HG02642 (cell line): Measurements from ENCODE around the gene ERAL1.
"Not testable (repeated sequence)": the region's sequence is repeated elsewhere in the genome, so short reads cannot be mapped to it uniquely, and the experiment has no call there.

Source experiments
- ATAC-seq: cut with Tn5 transposase; IDR thresholded peaks from one replicate; pipeline ENCODE4 v1.9.1; 2021; ENCODE audit warnings: mild to moderate bottlenecking; ENCODE audit not compliant: unreplicated experiment, poor library complexity

Gene ERAL1

DNA sequence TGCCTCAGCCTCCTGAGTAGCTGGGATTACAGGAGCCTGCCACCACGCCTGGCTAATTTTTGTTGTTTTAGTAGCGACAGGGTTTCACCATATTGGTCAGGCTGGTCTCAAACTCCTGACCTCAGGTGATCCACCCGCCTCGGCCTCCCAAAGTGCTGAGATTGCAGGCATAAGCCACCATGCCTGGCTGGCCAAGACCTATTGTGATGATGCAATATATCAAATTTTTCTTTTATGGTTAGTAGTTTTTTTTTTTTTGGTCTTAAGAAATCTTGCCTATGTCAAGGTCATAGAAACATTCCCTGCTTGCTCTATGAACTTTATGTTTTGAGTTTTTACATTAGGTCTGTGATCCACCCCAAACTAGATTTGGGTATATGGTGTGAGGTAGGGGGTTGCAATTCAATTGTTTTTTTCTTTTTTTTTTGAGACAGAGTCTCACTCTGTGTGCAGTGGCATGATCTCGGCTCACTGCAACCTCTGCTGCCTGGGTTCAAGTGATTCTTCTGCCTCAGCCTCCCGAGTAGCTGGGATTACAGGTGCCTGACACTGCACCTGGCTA, 22.4 kb downstream of the ERAL1 start:
- ATAC-seq, result not testable (repeated sequence)

DNA sequence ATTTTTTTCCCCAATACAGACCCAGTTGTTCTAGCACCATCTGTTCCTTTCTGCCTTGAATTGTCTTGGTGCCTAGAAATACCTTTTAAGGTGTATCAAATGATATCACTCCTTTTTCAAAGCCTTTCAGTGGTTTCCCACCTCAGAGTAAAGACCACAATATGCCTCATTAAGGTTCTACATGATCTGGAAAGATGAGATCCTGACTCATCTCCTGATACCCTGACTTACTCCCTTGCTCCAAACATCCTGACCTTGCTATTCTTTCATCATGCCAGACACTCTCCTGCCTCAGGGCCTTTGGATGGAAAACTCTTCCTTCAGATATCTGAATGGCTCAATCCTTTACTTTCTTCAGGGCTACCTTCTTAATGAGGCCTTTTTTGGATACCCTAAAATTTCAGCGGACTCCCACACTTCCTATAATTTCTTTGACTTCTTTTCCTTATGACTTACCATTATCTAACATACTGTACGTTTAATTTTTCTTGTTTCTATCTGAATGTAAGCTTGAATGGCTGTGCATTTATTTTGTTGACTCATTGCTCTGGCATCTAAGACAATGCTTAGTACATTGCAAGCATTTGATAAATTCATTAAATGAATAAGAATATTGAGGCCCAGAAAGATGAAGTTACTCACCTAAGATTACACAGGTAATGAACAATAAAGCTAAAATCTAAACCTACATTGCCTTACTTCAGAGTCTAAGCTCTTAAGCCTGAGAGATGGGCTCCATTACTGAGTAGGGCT, 23.5 kb downstream of the ERAL1 start:
- ATAC-seq, result no peak

DNA sequence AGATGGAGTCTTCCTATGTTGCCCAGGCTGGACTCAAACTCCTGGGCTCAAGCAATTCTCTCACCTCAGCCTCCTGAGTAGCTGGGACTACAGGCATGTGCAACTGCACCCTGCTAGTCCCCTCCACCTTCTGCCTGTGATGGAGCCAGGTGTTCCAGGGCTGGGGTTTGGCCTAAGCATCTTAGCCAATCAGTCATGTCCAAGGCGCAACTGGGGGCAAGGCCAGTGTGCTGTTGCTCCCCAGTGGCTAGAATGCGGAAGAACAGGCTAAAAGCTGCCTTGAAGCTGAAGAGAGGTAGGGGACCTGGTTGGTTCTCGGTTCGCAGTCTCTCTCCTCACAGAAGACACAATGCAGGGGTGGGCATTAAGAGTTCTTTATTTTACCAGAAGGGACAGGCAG, 24.2 kb downstream of the ERAL1 start:
- ATAC-seq, result no peak

DNA sequence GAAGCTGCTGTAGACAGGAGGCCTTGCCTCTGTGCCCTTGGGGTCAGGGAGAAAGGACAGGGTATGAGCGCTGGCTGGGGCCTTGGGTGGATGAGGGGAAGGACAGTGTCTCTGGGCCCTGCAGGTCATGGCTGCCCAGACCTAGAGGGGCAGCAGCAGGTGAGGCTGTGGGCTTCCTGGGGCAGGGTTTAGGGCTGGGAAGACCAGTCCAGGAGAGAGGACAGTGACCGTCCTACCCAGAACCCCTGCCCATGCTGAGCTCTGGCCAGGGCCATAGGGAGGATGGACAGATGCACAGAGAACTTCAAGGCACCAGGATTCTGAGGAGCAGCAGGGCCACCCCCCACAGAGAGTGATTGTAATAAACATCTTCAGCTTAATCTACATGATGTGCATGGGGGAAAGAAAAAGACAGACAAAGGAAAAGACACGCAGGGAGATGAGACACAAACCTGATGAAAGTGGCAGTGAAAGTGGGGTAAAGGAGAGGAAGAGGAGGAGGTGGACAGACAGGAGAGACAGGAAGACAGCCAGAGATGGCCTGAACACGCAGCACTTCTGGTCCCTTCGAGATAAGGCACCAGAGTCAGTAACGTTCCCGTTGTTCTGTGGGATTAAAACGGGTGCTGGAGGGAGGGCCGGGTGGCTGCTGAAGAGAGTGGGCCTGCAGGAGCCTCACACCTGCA, 25.2 kb downstream of the ERAL1 start:
- no peak for ATAC-seq

DNA sequence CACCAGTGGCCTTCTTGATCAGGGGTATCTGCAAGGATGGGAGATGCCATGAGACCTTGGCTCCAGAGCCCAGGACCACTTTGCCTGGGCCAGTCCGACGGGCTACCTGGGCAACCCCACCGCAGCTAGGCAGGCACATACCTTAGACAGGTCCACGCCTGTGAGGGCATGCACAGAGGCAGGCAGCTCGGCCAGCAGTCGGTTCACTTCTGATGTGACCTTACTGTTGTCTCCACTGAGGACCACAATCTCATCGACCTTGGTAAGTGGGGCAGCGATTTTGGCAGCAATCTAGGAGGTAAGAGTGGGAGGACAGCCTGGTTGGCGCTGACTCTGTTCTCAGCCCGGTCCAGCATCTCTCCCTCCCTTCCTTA, 25.7 kb downstream of the ERAL1 start:
- ATAC-seq, result no peak

DNA sequence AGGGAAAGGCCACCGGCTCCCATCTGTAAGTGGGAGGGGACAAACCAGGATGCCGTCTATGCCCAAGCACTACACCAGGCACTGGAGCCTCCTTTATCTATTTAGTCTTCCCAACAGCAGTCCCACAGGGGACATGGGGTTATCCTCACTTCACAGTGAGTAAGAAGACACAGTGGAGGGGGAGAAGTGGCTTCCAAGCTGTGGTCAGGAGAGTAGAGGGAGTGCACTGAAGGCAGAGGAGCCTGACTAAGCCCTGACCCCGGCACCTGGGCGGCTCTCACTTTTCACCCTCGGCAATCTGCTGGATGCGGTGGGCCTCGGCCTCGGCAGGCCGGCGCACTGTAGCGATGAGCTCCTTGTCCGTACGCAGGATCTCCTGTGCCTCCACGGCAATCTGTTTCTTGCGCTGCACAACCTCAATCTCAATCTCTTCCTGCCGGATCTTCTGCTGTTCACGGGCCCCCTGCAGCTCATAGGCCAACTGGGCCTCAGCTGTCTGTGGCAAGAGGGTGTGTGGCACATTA, 26.8 kb downstream of the ERAL1 start:
- ATAC-seq, result no peak

DNA sequence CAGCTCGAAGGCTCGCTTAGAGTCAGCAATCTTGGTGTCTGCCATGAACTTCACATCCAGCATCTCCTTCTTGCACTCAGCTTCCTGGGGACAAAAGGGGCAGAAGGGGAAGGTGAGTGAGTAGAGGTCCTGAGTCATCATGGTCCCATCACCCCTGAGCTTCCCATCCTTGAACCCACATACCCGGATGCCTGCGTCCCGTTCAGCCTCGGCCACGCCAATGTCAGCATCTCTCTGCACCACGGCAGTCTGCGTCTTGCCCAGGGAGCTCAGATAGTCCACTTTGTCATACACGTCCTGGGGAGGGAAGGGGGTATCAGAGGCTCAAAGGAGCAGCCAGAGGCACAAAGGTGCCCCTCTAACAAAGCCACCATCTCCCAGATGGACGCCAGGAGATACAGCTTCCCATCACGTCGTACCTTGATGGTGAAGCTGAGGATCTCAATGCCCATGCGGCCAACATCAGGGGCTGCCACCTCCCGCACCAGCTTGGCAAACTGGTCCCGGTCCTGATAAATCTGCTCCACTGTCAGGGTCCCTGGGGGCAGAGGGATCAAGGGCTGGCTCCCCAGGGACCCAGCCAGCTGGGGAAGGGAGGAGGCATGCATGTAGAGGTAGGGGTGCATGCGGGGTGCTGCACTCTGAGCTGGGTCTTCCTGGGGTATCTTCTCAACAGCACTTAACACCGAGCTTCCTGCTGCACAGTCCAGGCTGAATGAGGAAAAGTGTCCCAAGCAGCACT, 27.5 kb downstream of the ERAL1 start:
- no peak for ATAC-seq

DNA sequence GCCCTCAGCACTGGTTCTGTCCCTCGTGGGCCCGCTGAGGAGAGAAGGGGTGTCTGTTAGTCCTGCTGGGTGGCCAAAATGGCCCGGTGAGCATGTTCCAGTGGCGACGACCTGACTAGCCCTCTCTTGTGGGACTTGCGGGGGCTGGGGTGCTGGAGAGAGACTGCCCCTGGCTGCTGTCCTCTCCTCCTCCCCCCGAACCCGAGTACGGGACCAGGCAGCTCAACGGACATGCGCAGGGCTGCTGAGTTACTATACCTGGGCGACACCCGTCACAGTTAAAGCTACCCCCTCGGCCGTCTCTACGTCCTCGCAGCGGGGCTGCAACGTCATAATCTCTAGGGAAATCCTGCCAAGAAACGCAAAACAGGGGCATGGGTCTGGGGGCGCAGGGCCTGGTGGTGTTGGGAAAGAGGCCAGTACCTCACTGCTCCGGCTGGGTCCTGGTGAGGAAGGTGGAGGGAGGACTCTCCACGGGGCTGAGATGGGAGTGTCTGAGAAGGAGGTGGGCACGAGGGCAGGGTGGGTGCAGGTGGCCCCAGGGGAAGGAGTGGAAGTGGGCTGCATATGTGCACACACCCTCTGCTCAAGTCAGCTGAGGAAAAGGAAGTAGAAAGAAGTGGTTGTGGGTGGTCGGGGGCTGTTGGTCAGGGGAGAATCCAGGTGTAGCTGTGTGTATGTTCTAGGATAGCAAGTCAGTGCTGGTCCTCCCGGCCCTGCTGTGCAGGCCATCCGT, 29.3 kb downstream of the ERAL1 start:
- no peak for ATAC-seq

DNA sequence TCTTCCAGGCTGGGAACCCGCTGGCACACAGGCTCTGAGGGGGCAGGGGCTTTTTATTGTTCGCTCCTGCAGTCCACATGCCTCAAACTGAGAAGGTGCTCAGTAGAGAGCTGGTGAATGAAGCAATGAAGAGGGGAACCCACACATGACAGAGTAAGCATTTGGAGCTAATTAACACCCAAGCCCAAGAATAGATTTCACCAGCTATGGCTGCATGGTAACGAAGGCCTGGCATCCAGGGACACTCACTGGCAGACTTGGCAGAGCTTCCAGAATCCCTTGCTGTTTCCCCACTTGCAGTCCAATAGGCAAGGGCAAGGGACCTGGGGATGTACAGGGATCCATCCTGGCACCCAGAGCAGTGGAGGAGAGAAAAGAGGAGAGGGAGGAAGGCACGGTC, 30.5 kb downstream of the ERAL1 start:
- no peak for ATAC-seq

DNA sequence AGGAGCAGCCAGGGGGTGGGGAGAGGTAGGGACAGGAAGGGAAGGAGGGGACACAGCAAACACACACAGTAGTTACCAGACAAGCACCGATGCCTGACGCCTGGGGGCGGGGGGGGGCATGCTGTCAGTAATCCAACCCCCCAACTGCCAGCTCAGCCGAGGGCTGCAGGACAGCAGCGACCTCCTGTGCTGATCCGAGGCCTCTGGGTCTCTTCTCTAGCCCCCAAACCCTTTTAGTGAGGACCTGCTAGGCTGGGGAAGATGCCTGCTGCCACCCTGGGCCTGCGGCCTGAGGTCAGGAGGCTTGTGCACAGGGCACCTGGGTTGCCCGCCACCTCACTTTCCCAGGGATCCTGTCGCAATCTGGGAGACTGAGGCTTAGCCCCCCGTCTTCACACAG, 31.1 kb downstream of the ERAL1 start:
- no peak for ATAC-seq

DNA sequence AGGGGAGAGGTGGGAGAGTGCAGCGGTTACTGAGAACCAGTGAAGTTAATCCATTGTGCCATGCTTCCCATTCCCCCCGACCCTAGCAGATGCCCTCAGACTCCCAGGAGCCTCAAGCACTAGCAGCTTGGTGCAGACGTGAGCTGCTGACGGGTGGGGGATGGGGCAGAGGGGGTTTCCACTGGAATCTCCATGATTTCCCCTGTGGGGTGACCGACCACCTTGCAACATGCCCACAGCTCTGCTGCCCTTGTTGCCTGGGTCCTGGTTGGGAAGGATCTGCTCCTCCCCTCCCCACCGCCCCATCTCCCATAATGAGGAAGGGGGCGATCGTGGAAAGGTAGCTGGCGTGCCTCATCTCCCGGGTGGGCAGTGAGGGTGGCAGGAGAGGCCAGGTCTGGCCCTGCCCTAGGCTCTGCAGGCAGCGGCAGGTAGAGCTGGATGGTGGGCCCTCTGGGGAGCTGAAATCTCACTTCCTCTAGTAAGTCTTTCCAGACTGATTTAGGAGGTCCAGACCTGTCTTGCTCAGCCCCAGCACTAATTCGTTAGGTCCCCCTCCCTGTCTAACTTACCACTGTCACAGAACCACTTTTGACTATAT, 33.2 kb downstream of the ERAL1 start:
- no peak for ATAC-seq

DNA sequence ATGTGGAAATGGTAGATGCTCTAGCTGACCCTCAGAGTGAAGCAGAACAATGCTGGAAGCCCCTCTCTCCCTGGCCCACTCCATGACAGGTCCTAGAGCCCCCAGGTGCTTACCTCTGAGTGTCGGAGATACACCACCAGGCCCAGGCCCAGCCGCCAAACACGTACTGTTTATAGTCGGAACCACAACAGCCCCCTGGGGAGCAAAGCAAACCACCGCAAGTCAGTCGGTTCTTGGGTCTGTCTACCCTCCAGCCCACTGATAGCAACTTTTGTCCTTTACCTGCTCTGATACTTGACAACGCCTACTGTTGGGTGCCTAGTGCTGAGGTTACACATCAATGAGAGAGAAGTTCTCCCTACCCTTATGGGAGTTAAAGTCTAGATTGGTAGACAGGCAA, 34.0 kb downstream of the ERAL1 start:
- ATAC-seq, result no peak

DNA sequence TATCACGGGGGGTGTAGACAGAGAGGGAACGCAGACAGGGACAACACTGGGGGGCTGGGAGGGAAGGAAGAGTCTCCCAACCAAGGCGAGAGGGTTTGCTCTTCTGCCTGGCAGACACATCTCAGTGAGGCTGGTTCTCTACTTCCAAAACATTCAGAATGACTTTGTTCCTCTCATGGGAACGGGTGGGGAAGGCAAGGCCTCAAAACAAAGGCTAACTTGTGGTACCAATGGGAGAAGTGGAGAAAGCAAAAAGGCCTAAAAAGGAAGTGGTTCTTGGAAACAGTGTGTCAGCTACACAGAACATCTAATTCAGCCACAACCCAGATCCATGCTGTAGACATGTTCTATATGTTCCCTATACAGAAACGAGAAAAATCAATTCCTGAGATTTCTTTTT, 35.2 kb downstream of the ERAL1 start:
- ATAC-seq, result no peak

DNA sequence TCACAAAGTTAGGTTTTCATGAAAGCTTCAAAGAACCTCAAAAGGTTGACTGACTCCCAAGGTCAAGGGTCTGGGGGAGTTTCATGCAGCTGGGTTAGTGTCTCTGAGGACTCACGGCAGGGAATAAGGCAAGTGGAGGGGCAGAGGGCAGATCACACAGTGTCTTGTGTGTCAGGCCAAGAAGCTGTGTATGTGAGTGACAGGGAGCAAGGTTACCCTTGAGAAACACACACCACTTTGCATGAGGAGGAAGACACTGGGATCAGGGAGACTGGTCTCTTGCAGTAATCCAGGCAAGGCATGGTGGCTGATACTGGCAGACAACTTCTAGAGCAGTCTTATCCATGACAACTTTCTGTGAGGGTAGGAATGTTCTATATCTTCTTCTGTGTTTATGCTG, 36.4 kb downstream of the ERAL1 start:
- no peak for ATAC-seq

DNA sequence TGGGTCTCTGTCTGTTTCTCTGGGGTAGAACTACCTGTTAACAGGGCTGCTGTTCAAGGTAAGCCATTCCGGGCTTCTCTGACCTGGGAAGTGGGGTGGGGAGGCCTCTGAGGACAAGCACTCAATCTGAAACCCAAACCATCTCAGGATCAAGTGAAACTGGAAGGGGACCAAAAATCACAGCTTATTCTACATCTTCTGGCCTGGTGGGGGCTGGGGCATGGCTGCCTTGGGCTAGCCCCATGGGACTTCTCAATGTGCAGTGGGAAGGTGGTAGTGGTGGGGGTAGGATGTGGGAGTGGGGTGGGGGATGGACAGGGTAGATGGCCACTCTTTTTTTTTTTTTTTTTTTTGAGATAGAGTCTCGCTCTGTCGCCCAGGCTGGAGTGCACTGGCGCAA, 37.2 kb downstream of the ERAL1 start:
- ATAC-seq, result no peak

DNA sequence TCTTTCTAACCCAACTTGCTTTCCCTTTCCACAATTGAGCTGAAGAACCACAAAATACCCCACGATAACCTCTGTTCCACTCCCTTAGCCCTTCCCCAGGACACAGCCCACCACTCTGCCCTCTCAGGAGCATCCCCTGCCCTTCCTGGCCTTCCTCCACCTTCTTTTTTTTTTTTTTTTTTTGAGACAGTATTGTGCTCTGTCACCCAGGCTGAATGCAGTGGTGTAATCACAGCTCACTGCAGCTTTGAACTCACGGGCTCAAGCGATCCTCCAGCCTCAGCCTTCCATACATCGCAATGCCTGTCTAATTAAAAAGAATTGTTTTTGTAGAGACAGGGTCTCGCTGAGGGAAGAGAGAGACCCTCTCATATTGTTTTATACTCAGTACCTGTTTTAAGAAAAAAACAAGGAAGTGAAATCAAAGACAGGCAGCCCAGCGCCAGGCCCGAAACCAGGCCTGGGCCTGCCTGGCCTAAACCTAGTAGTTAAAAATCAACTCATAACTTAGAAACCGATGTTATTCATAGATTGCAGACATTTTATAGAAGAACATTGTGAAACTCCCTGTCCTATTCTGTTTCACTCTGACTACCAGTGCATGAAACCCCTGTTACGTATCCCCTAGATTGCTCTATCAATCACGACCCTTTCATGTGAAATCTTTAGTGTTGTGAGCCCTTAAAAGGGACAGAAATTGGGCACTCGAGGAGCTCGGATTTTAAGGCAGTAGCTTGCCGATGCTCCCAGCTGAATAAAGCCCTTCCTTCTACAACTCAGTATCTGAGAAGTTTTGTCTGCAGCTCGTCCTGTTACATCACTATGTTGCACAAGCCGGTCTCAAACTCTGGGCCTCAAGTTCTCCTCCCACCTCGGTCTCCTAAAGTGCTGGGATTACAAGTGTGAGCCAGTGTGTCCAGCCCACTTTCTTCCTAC, 38.7 kb downstream of the ERAL1 start:
- ATAC-seq, result not testable (repeated sequence)

DNA sequence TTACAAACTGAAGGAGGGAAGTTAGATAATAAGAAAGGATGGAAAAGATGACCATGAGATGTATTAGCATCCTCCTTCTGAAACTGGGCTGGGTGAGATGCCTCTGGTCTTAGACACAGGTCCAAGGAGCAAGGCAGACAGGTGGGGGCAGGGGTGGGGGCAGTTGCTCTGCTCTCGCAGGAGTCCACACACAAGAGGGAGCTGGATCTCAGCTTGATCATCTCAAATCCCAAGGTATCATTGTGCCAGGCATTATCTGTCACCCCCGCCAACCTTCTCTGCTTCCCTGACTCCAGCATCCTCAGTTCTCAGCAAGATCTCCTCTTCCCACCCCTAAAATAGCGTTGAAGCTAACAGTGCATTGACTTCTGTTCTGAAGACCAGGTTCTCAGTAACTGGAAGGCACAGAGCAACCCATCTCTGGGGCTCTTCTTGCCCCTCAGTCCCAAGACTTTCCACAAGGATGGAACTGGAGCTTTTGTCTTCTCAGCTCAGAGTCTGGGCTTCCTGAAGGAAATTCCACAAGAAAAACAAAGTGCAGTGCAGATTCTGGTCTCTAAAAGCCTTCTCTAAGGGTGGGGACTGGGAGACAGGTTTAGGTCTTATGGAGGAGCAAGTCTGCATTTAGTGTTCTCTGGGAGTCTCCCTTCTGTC, 41.1 kb downstream of the ERAL1 start:
- ATAC-seq, result no peak

DNA sequence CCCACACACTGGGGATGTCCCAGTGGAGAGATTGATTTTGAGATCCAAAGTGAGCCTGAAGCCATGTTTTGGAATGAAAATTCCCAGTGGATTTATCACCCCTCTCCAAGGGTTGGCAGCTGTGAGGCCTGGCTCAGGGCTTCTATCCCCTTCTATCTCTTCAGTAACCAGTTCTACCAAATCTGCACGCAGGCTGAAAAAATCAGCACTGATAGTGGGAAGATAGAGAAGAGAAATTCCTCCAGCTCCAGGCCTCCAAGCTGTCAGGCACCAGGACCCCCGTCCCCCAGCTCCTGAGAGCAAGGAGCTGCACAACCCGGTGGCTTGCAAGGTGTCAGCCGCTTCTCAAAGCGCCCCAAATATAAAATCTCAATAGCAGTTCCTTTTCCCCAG, 41.7 kb downstream of the ERAL1 start:
- no peak for ATAC-seq
